IMR-90 (cell line): ENCODE results near the gene ARMC6. TPM values are rescaled to one million over a fixed set of nuclear protein-coding genes. Genes with fewer than 3 reads are reported as not detected.

Source experiments
- ATAC-seq: fragments of 200-7000 bp; cut with Tn5 transposase; 2 replicates; pipeline ENCODE4 v1.9.1; 2020; ENCODE audit warnings: low read depth, mild to moderate bottlenecking, moderate library complexity
- BruUV-seq: library from RNA; stranded (reverse); fragments of 400-500 nt; replicated peaks from 2 replicates; lab custom pipeline; 2021; lab: Mats Ljungman, UMichigan
- CTCF ChIA-PET: fragments of 300-600 bp; formaldehyde crosslinking; extraction: SDS; loops from one replicate; lab custom pipeline; 2021; ENCODE audit warnings: antibody characterized with exemption; lab: Yijun Ruan, JAX
- POLR2A ChIA-PET: fragments of 300-600 bp; sonication (Branson Sonifier 250); formaldehyde crosslinking; loops from one replicate; lab custom pipeline; 2022; ENCODE audit warnings: antibody characterized with exemption; ENCODE audit not compliant: unreplicated experiment; lab: Charles Lee
- DNase-seq: peaks from one replicate; pipeline ENCODE4 v3.0.0; 2013
- H2AFZ ChIP-seq: replicated peaks from 2 replicates; pipeline ENCODE3; 2013; ENCODE audit warnings: low read length, mild to moderate bottlenecking; ENCODE audit not compliant: poor library complexity
- H2AK5ac ChIP-seq: 2 replicates; pipeline ENCODE4 v1.6.1; 2013; ENCODE audit warnings: low read depth, low read length, inconsistent platforms
- H2AK9ac ChIP-seq: replicated peaks from 2 replicates; pipeline ENCODE3; 2013; ENCODE audit warnings: mild to moderate bottlenecking, low read depth, low read length, moderate library complexity; ENCODE audit not compliant: poor library complexity
- H2BK120ac ChIP-seq: 2 replicates; pipeline ENCODE4 v1.6.1; 2013; ENCODE audit warnings: low read depth, low read length, inconsistent platforms
- H2BK15ac ChIP-seq: 3 replicates; pipeline ENCODE4 v1.6.1; 2013; ENCODE audit warnings: low read depth, low read length, inconsistent platforms
- H2BK20ac ChIP-seq: 2 replicates; pipeline ENCODE4 v1.6.1; 2013; ENCODE audit warnings: low read depth, mild to moderate bottlenecking, inconsistent platforms, low read length, moderate library complexity
- H2BK5ac ChIP-seq: 2 replicates; pipeline ENCODE4 v1.6.1; 2013; ENCODE audit warnings: mild to moderate bottlenecking, low read depth, low read length, inconsistent platforms; ENCODE audit not compliant: poor library complexity, severe bottlenecking
- H3K14ac ChIP-seq: replicated peaks from 2 replicates; pipeline ENCODE4 v1.6.1; 2013; ENCODE audit warnings: low read depth, low read length, inconsistent platforms
- H3K18ac ChIP-seq: 2 replicates; pipeline ENCODE4 v1.6.1; 2013; ENCODE audit warnings: low read depth, low read length, control low read depth
- H3K23ac ChIP-seq: 2 replicates; pipeline ENCODE4 v1.6.1; 2013; ENCODE audit warnings: low read depth, low read length, inconsistent platforms
- H3K27ac ChIP-seq: 2 replicates; pipeline ENCODE4 v1.5.1; 2013; ENCODE audit warnings: mild to moderate bottlenecking, control low read depth, low read length; ENCODE audit not compliant: insufficient read depth
- H3K27me3 ChIP-seq: 2 replicates; pipeline ENCODE4 v1.6.1; 2013; ENCODE audit warnings: low read length; ENCODE audit not compliant: control insufficient read depth, insufficient read depth
- H3K36me3 ChIP-seq: 2 replicates; pipeline ENCODE4 v1.6.1; 2013; ENCODE audit warnings: low read length, mixed read lengths; ENCODE audit not compliant: control insufficient read depth, insufficient read depth
- H3K4ac ChIP-seq: 2 replicates; pipeline ENCODE4 v1.6.1; 2013; ENCODE audit warnings: low read depth, low read length, inconsistent platforms
- H3K4me1 ChIP-seq: 2 replicates; pipeline ENCODE4 v1.6.1; 2013; ENCODE audit warnings: low read length, mixed read lengths; ENCODE audit not compliant: control insufficient read depth, insufficient read depth
- H3K4me2 ChIP-seq: 2 replicates; pipeline ENCODE4 v1.6.1; 2013; ENCODE audit warnings: low read depth, mild to moderate bottlenecking, control low read depth, low read length, moderate library complexity
- H3K4me3 ChIP-seq: 2 replicates; pipeline ENCODE4 v1.5.1; 2013; ENCODE audit warnings: low read depth, mild to moderate bottlenecking, control low read depth, low read length, moderate library complexity; ENCODE audit not compliant: insufficient read depth
- H3K56ac ChIP-seq: 2 replicates; pipeline ENCODE4 v1.6.1; 2013; ENCODE audit warnings: low read length, inconsistent platforms; ENCODE audit not compliant: insufficient read depth; ENCODE audit errors: extremely low read depth
- H3K79me1 ChIP-seq, 2 experiments: 2 replicates each; pipeline ENCODE4 v1.6.1; 2013; ENCODE audit warnings: low read length in 2 of 2, inconsistent platforms in 1 of 2, low read depth in 1 of 2
- H3K9ac ChIP-seq: 2 replicates; pipeline ENCODE4 v1.6.1; 2013; ENCODE audit warnings: low read depth, low read length, control low read depth
- H3K9me1 ChIP-seq: 2 replicates; pipeline ENCODE4 v1.6.1; 2013; ENCODE audit warnings: low read length, inconsistent platforms; ENCODE audit not compliant: insufficient read depth
- H3K9me3 ChIP-seq: 2 replicates; pipeline ENCODE4 v1.6.1; 2013; ENCODE audit warnings: low read length; ENCODE audit not compliant: control insufficient read depth, insufficient read depth
- H4K20me1 ChIP-seq: 2 replicates; pipeline ENCODE4 v1.6.1; 2013; ENCODE audit warnings: low read length, inconsistent platforms; ENCODE audit not compliant: insufficient read depth
- H4K5ac ChIP-seq: 2 replicates; pipeline ENCODE4 v1.6.1; 2013; ENCODE audit warnings: mild to moderate bottlenecking, low read depth, low read length, control low read depth
- H4K8ac ChIP-seq, 2 experiments: 2 replicates each; pipeline ENCODE4 v1.6.1; 2013; ENCODE audit warnings: low read depth in 2 of 2, low read length in 2 of 2, control low read depth in 1 of 2, inconsistent platforms in 1 of 2
- H4K91ac ChIP-seq: 2 replicates; pipeline ENCODE4 v1.6.1; 2013; ENCODE audit warnings: low read depth, low read length, inconsistent platforms; ENCODE audit not compliant: insufficient read depth
- BHLHE40 ChIP-seq: fragments of 150-350 bp; IDR thresholded peaks from 2 replicates; pipeline ENCODE4 v1.6.1; 2016; ENCODE audit warnings: mild to moderate bottlenecking, low read depth, low read length
- CEBPB ChIP-seq: IDR thresholded peaks from 2 replicates; pipeline ENCODE4 v1.6.1; 2012; ENCODE audit warnings: low read depth, low read length, improper control_type of control experiment
- CHD1 ChIP-seq: IDR thresholded peaks from 2 replicates; pipeline ENCODE4 v1.6.1; 2012; ENCODE audit warnings: low read depth, low read length, improper control_type of control experiment
- CTCF ChIP-seq: conservative IDR thresholded peaks from 2 replicates; pipeline ENCODE4 v1.5.1; 2012; ENCODE audit warnings: mild to moderate bottlenecking, low read depth, low read length, improper control_type of control experiment
- FOS ChIP-seq: fragments of 150-350 bp; IDR thresholded peaks from 2 replicates; pipeline ENCODE4 v1.6.1; 2016; ENCODE audit warnings: low read depth, low read length
- MAFK ChIP-seq: IDR thresholded peaks from 2 replicates; pipeline ENCODE4 v1.6.1; 2012; ENCODE audit warnings: low read depth, low read length, improper control_type of control experiment
- MAZ ChIP-seq: IDR thresholded peaks from 2 replicates; pipeline ENCODE4 v1.6.1; 2012; ENCODE audit warnings: low read depth, mild to moderate bottlenecking, low read length, improper control_type of control experiment, moderate library complexity, borderline replicate concordance
- MXI1 ChIP-seq: IDR thresholded peaks from 2 replicates; pipeline ENCODE4 v1.6.1; 2012; ENCODE audit warnings: low read depth, mild to moderate bottlenecking, low read length, moderate library complexity, borderline replicate concordance
- POLR2A ChIP-seq: IDR thresholded peaks from 2 replicates; pipeline ENCODE4 v1.6.1; 2012; ENCODE audit warnings: mild to moderate bottlenecking, low read depth, low read length
- RAD21 ChIP-seq: IDR thresholded peaks from 2 replicates; pipeline ENCODE4 v1.6.1; 2012; ENCODE audit warnings: low read length, improper control_type of control experiment
- RCOR1 ChIP-seq: IDR thresholded peaks from 2 replicates; pipeline ENCODE4 v1.6.1; 2012; ENCODE audit warnings: mild to moderate bottlenecking, low read length, improper control_type of control experiment; ENCODE audit not compliant: insufficient replicate concordance
- RFX5 ChIP-seq: IDR thresholded peaks from 2 replicates; pipeline ENCODE4 v1.8.0; 2012; ENCODE audit warnings: low read depth, mild to moderate bottlenecking, low read length, moderate library complexity
- SMC3 ChIP-seq: fragments of 150-350 bp; IDR thresholded peaks from 2 replicates; pipeline ENCODE4 v1.6.1; 2016; ENCODE audit warnings: low read depth, mild to moderate bottlenecking, antibody characterized with exemption, low read length, moderate library complexity
- USF2 ChIP-seq: fragments of 150-350 bp; IDR thresholded peaks from 2 replicates; pipeline ENCODE4 v1.6.1; 2017; ENCODE audit warnings: mild to moderate bottlenecking, antibody characterized with exemption, low read length, low read depth
- WGBS, 2 experiments: methylation state at CpG; one replicate each; pipeline versions ENCODE4 v1.1.5 to v1.1.7; 2013; ENCODE audit warnings: missing lambda C conversion rate in 2 of 2; ENCODE audit not compliant: insufficient read length in 1 of 2; ENCODE audit errors: extremely low coverage in 2 of 2; 5-methylcytosine and 5-hydroxymethylcytosine counted together
- dilution Hi-C: fragments of 300-500 bp; cut with HindIII; formaldehyde crosslinking; loops from one replicate; pipeline ENCODE4 v1.14.3; 2018; ENCODE audit warnings: low sequenced_read_pairs; ENCODE audit not compliant: unreplicated experiment
- in situ Hi-C: fragments of 300-500 bp; cut with MboI; formaldehyde crosslinking; loops from 3 replicates; pipeline ENCODE4 v1.14.3; 2019; ENCODE audit warnings: low sequenced_read_pairs, inconsistent platforms, mixed read lengths
- intact Hi-C: fragments of 100-400 bp; cut with micrococcal nuclease; formaldehyde crosslinking; loops from 2 replicates; pipeline ENCODE4 v1.10.0; 2022
- polyA plus RNA-seq, 3 experiments: library from polyadenylated mRNA; depleted of rRNA; stranded (reverse); fragments of >200 nt; gene quantifications; 2 replicates each; pipeline ENCODE4 v1.2.3, GENCODE V29; 2012; ENCODE audit warnings: low replicate concordance in 1 of 3
- total RNA-seq: library from RNA; depleted of rRNA; stranded (reverse); fragments of >200 nt; gene quantifications from 2 replicates; pipeline ENCODE4 v1.2.3, GENCODE V29; 2012
- TF ChIP-seq, protein P1 (sequence below): fragments of 150-350 bp; IDR thresholded peaks from 2 replicates; pipeline ENCODE4 v1.6.1; 2016; ENCODE audit warnings: low read depth, mild to moderate bottlenecking, low read length, moderate library complexity, borderline replicate concordance

Gene ARMC6
- total and polyA plus RNA-seq, 2 of the 4 experiments (the other 2 are of a cell fraction), result 41.5 to 52.7 TPM

DNA sequence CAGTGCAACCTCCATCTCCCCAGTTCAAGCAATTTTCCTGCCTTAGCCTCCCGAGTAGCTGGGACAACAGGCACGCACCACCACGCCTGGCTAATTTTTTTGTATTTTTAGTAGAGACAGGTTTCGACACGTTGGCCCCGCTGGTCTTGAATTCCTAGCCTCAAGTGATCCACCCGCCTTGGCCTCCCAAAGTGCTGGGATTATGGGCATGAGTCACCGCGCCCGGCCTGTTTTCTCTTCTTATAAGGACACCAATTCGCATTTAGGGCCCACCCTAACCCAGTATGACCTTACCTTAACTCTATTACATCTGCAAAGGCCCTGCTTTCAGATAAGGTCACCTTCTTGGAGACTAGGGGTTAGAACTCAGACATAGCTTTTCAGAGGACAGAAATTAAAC lies 69.8 kb downstream of the ARMC6 start:
- Histone ChIP-seq H3K4ac (no peak overlapping the region), H2AFZ (no peak overlapping the region), H3K27me3 (no peaks in the 10 kb centered on the region), H3K9me1 (peaks cover 8% of the 10 kb centered on the region), H3K14ac (no peak overlapping the region), H2AK5ac (no peak overlapping the region), H3K4me2 (no peak overlapping the region), H2AK9ac (no peak overlapping the region), H3K79me1 (no peaks in the 10 kb centered on the region), H3K4me3 (no peak overlapping the region), H3K56ac (no peak overlapping the region), H4K8ac (no peak overlapping the region), H4K5ac (no peak overlapping the region), H3K9me3 (no peaks in the 10 kb centered on the region), H3K9ac (no peak overlapping the region), H3K18ac (no peak overlapping the region), H2BK15ac (no peak overlapping the region), H3K4me1 (peaks cover 7% of the 10 kb centered on the region; the same call in 1 of the 2 replicates), H3K27ac (no peak overlapping the region), H4K20me1 (no peaks in the 10 kb centered on the region), H2BK20ac (no peak overlapping the region), H2BK120ac (no peak overlapping the region), H2BK5ac (no peak overlapping the region), H4K91ac (no peak overlapping the region), H3K36me3 (no peaks in the 10 kb centered on the region), H3K23ac (no peak overlapping the region)
- dilution Hi-C loops, result no loop called here
- POLR2A ChIA-PET, result no interaction called here
- 100% methylated on average over 4 of the region's 11 CpGs; no CpG with 5 or more reads in 1 of the 2 experiments for WGBS, 2 experiments
- DNase-seq (no peak), ATAC-seq (no peak)
- in situ Hi-C loops, result no loop called here
- CTCF ChIA-PET, result no interaction called here
- no TSS peak for BruUV-seq
- TF ChIP-seq BHLHE40 (no peak), CTCF (no peak), POLR2A (no peak), MAFK (no peak), MXI1 (no peak), SMC3 (no peak), RAD21 (no peak), CHD1 (no peak), FOS (no peak), CEBPB (no peak), USF2 (no peak), MAZ (no peak), RCOR1 (no peak), RFX5 (no peak)
- TF ChIP-seq, protein P1, sequence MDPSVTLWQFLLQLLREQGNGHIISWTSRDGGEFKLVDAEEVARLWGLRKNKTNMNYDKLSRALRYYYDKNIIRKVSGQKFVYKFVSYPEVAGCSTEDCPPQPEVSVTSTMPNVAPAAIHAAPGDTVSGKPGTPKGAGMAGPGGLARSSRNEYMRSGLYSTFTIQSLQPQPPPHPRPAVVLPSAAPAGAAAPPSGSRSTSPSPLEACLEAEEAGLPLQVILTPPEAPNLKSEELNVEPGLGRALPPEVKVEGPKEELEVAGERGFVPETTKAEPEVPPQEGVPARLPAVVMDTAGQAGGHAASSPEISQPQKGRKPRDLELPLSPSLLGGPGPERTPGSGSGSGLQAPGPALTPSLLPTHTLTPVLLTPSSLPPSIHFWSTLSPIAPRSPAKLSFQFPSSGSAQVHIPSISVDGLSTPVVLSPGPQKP, result no peak
- intact Hi-C loops, result no loop called here
